H9 (cell line): ENCODE data around the gene TIMM22. TPM values are rescaled to one million over a fixed set of nuclear protein-coding genes. Genes with fewer than 3 reads are reported as not detected.

Experiments used
- DNase-seq: peaks from one replicate; pipeline ENCODE4 v3.0.0-alpha.2; 2017
- H2AFZ ChIP-seq: one replicate; pipeline ENCODE4 v1.6.1; 2013; ENCODE audit warnings: mild to moderate bottlenecking, low read length, control low read depth, moderate library complexity
- H2AK5ac ChIP-seq: 2 replicates; pipeline ENCODE4 v1.6.1; 2013; ENCODE audit warnings: low read length, control low read depth, mixed read lengths; ENCODE audit not compliant: insufficient read length
- H2BK120ac ChIP-seq: one replicate; pipeline ENCODE4 v1.6.1; 2013; ENCODE audit warnings: low read depth, mild to moderate bottlenecking, low read length, control low read depth, inconsistent platforms; ENCODE audit not compliant: poor library complexity, severe bottlenecking
- H2BK12ac ChIP-seq: 2 replicates; pipeline ENCODE4 v1.6.1; 2013; ENCODE audit warnings: low read length, control low read depth, mixed read lengths, low read depth; ENCODE audit not compliant: insufficient read length
- H2BK15ac ChIP-seq: 2 replicates; pipeline ENCODE4 v1.6.1; 2013; ENCODE audit warnings: low read depth, low read length, control low read depth
- H2BK20ac ChIP-seq: one replicate; pipeline ENCODE4 v1.6.1; 2013; ENCODE audit warnings: low read depth, mild to moderate bottlenecking, low read length, control low read depth, inconsistent platforms; ENCODE audit not compliant: poor library complexity, severe bottlenecking
- H2BK5ac ChIP-seq: 2 replicates; pipeline ENCODE4 v1.6.1; 2013; ENCODE audit warnings: low read length, control low read depth, mixed read lengths; ENCODE audit not compliant: insufficient read length
- H3K14ac ChIP-seq: 2 replicates; pipeline ENCODE4 v1.6.1; 2013; ENCODE audit warnings: low read length, control low read depth; ENCODE audit not compliant: insufficient read depth
- H3K18ac ChIP-seq: 2 replicates; pipeline ENCODE4 v1.6.1; 2013; ENCODE audit warnings: low read depth, mild to moderate bottlenecking, mixed read lengths, low read length, control low read depth; ENCODE audit not compliant: insufficient read length
- H3K23ac ChIP-seq: 2 replicates; pipeline ENCODE4 v1.6.1; 2013; ENCODE audit warnings: low read length, control low read depth, mixed read lengths, low read depth; ENCODE audit not compliant: insufficient read length
- H3K23me2 ChIP-seq: 2 replicates; pipeline ENCODE4 v1.6.1; 2013; ENCODE audit warnings: low read depth, mild to moderate bottlenecking, mixed read lengths, low read length, control low read depth; ENCODE audit not compliant: insufficient read length, poor library complexity, severe bottlenecking
- H3K27ac ChIP-seq: 2 replicates; pipeline ENCODE4 v1.5.1; 2013; ENCODE audit warnings: low read length, control low read depth, mixed read lengths, low read depth; ENCODE audit not compliant: insufficient read length
- H3K27me3 ChIP-seq: 2 replicates; pipeline ENCODE4 v1.6.1; 2013; ENCODE audit warnings: low read length, control low read depth, inconsistent platforms; ENCODE audit not compliant: insufficient read depth
- H3K4ac ChIP-seq: 2 replicates; pipeline ENCODE4 v1.6.1; 2013; ENCODE audit warnings: low read depth, mild to moderate bottlenecking, control low read depth, inconsistent platforms, low read length, moderate library complexity
- H3K4me1 ChIP-seq: 2 replicates; pipeline ENCODE4 v1.6.1; 2013; ENCODE audit warnings: low read length, control low read depth, inconsistent platforms; ENCODE audit not compliant: insufficient read depth
- H3K4me2 ChIP-seq: 2 replicates; pipeline ENCODE4 v1.6.1; 2013; ENCODE audit warnings: low read length, control low read depth, mixed read lengths; ENCODE audit not compliant: insufficient read length, insufficient read depth
- H3K56ac ChIP-seq: 2 replicates; pipeline ENCODE4 v1.6.1; 2013; ENCODE audit warnings: low read depth, mild to moderate bottlenecking, mixed read lengths, low read length, control low read depth; ENCODE audit not compliant: insufficient read length
- H3K79me1 ChIP-seq: 2 replicates; pipeline ENCODE4 v1.6.1; 2013; ENCODE audit warnings: low read depth, mild to moderate bottlenecking, moderate library complexity, low read length, control low read depth, inconsistent platforms; ENCODE audit not compliant: insufficient read depth, poor library complexity, severe bottlenecking
- H3K79me2 ChIP-seq: 2 replicates; pipeline ENCODE4 v1.6.1; 2013; ENCODE audit warnings: low read length, control low read depth, inconsistent platforms; ENCODE audit not compliant: insufficient read depth
- H3K9ac ChIP-seq: 2 replicates; pipeline ENCODE4 v1.6.1; 2013; ENCODE audit warnings: low read length, control low read depth, mixed read lengths; ENCODE audit not compliant: insufficient read length; ENCODE audit errors: extremely low read depth
- H3K9me3 ChIP-seq: one replicate; pipeline ENCODE4 v1.6.1; 2013; ENCODE audit warnings: low read depth, low read length, inconsistent platforms; ENCODE audit not compliant: control insufficient read depth
- H3T11ph ChIP-seq: one replicate; pipeline ENCODE4 v1.6.1; 2013; ENCODE audit warnings: mild to moderate bottlenecking, low read length, control low read depth, inconsistent platforms
- H4K20me1 ChIP-seq: one replicate; pipeline ENCODE4 v1.6.1; 2013; ENCODE audit not compliant: control insufficient read depth, insufficient read length, insufficient read depth
- H4K5ac ChIP-seq: 2 replicates; pipeline ENCODE4 v1.6.1; 2013; ENCODE audit warnings: low read depth, mild to moderate bottlenecking, mixed read lengths, low read length, control low read depth; ENCODE audit not compliant: insufficient read length
- H4K8ac ChIP-seq: replicated peaks from 2 replicates; pipeline ENCODE4 v1.6.1; 2013; ENCODE audit warnings: low read length, control low read depth, mixed read lengths, low read depth; ENCODE audit not compliant: insufficient read length
- H4K91ac ChIP-seq: 2 replicates; pipeline ENCODE4 v1.6.1; 2013; ENCODE audit warnings: low read depth, mild to moderate bottlenecking, moderate library complexity, mixed read lengths, low read length, control low read depth; ENCODE audit not compliant: insufficient read length
- H3K27ac Mint-ChIP-seq, 3 experiments: 2 replicates in 2 of 3; 3 replicates in 1 of 3; pipeline ENCODE4 v1.8.0; 2020 to 2021; ENCODE audit warnings: mixed read lengths in 3 of 3, mild to moderate bottlenecking in 1 of 3, moderate library complexity in 1 of 3
- H3K27me3 Mint-ChIP-seq: 2 replicates; pipeline ENCODE4 v1.8.0; 2021; ENCODE audit warnings: low read depth, mild to moderate bottlenecking, moderate library complexity, mixed read lengths
- H3K36me3 Mint-ChIP-seq, 3 experiments: 2 replicates in 2 of 3; 3 replicates in 1 of 3; pipeline ENCODE4 v1.8.0; 2020 to 2021; ENCODE audit warnings: low read depth in 3 of 3, mixed read lengths in 3 of 3; ENCODE audit not compliant: insufficient read depth in 1 of 3
- H3K4me1 Mint-ChIP-seq, 2 experiments: 2 replicates each; pipeline ENCODE4 v1.8.0; 2020; ENCODE audit warnings: mixed read lengths in 2 of 2
- H3K4me3 Mint-ChIP-seq, 2 experiments: 2 replicates in 1 of 2; 3 replicates in 1 of 2; pipeline ENCODE4 v1.8.0; 2020 to 2021; ENCODE audit warnings: mild to moderate bottlenecking in 2 of 2, mixed read lengths in 2 of 2, moderate library complexity in 1 of 2
- H3K9me3 Mint-ChIP-seq, 2 experiments: 2 replicates in 1 of 2; 3 replicates in 1 of 2; pipeline ENCODE4 v1.8.0; 2020; ENCODE audit warnings: mild to moderate bottlenecking in 2 of 2, mixed read lengths in 2 of 2, moderate library complexity in 1 of 2
- CTCF ChIP-seq: fragments of 200-600 bp; sonication (generic); conservative IDR thresholded peaks from 3 replicates; pipeline ENCODE4 v1.8.0; 2021; ENCODE audit warnings: antibody characterized with exemption, mild to moderate bottlenecking
- WGBS: extraction: QIAGEN DNeasy Blood & Tissue Kit; methylation state at CpG from one replicate; pipeline ENCODE4 v1.1.7; 2013; ENCODE audit warnings: missing lambda C conversion rate, low lambda C conversion rate, mixed read lengths; ENCODE audit not compliant: insufficient read length; ENCODE audit errors: extremely low coverage; 5-methylcytosine and 5-hydroxymethylcytosine counted together
- total RNA-seq: library from RNA; stranded (reverse); gene quantifications from 2 replicates; pipeline ENCODE4 v1.2.1, GENCODE V29; 2021

The TIMM22 gene
- total RNA-seq, 1 experiment from 2014 or later = 23.0 TPM

GRCh38 chr17:954431-955164 lies 42.3 kb upstream of the TIMM22 start:
- no peaks in the 10 kb centered on the region for H3K9me3 Mint-ChIP-seq
- Histone ChIP-seq H2BK120ac (no peak overlapping the region), H3K56ac (no peak overlapping the region), H2BK20ac (no peak overlapping the region), H2AFZ (no peak overlapping the region), H3T11ph (no peak overlapping the region), H3K4ac (no peak overlapping the region), H3K18ac (peak overlapping the region; percentile 58), H3K4me2 (no peak overlapping the region), H3K4me1 (peaks cover 5% of the 10 kb centered on the region; the same call in 1 of the 2 replicates), H3K14ac (0 out of 2 replicates have a peak overlapping the region, but pooled peaks have one; percentile 72), H2BK15ac (no peak overlapping the region), H4K5ac (no peak overlapping the region), H3K23me2 (peaks cover 3% of the 10 kb centered on the region), H3K79me1 (peaks cover 3% of the 10 kb centered on the region), H4K91ac (no peak overlapping the region), H3K23ac (no peak overlapping the region), H4K8ac (no peak overlapping the region), H2BK5ac (no peak overlapping the region), H3K27ac (no peak overlapping the region), H3K27me3 (no peaks in the 10 kb centered on the region), H3K9me3 (no peaks in the 10 kb centered on the region), H3K79me2 (peaks cover 2% of the 10 kb centered on the region; the same call in 1 of the 2 replicates), H4K20me1 (no peaks in the 10 kb centered on the region), H2AK5ac (no peak overlapping the region), H2BK12ac (no peak overlapping the region), H3K9ac (no peak overlapping the region)
- H3K36me3 Mint-ChIP-seq = peaks cover 12 to 24% (median 21%) of the 10 kb centered on the region in 3 experiments
- peak; percentile 68 for DNase-seq
- peaks cover 36 to 48% of the 10 kb centered on the region in 2 experiments for H3K4me1 Mint-ChIP-seq
- peak overlapping the region; percentile 59 to 88 (median 88) for H3K27ac Mint-ChIP-seq
- H3K27me3 Mint-ChIP-seq = no peaks in the 10 kb centered on the region
- no peak for TF ChIP-seq CTCF
- no peak overlapping the region for H3K4me3 Mint-ChIP-seq
- no CpG with 5 or more reads among the region's 23 CpGs for WGBS
